ENCODE measurements around the gene MYO1E. TPM values are rescaled to one million over a fixed set of nuclear protein-coding genes. Genes with fewer than 3 reads are reported as not detected.

MYO1E gene
- total RNA-seq, 1 experiment from 2014 or later, result 83.6 TPM

- no peak overlapping the region for H3K4me3 Mint-ChIP-seq
- TF ChIP-seq GRHL2 (CRISPR knock-in tag; IDR thresholded peaks at IDR 0.05; ENCODE audit: insufficient replicate concordance, severe bottlenecking) (no peak), MLX (CRISPR knock-in tag; IDR thresholded peaks at IDR 0.05) (no peak), RORB (CRISPR knock-in tag; IDR thresholded peaks at IDR 0.05) (no peak), NR3C1 (CRISPR knock-in tag; conservative IDR thresholded peaks at IDR 0.05; ENCODE audit: low read depth) (no peak), ATF3 (CRISPR knock-in tag; conservative IDR thresholded peaks at IDR 0.05) (no peak), AR (CRISPR knock-in tag; IDR thresholded peaks at IDR 0.05) (no peak), NFYB (CRISPR knock-in tag; conservative IDR thresholded peaks at IDR 0.05; ENCODE audit: low read depth) (no peak), CTCF (IDR thresholded peaks at IDR 0.05) (no peak), ESRRA (CRISPR knock-in tag; IDR thresholded peaks at IDR 0.05; ENCODE audit: borderline replicate concordance) (no peak), ATF2 (CRISPR knock-in tag; IDR thresholded peaks at IDR 0.05; ENCODE audit: borderline replicate concordance, low read depth) (no peak), ZNF671 (CRISPR knock-in tag; IDR thresholded peaks at IDR 0.05) (no peak), ZNF425 (CRISPR knock-in tag; conservative IDR thresholded peaks at IDR 0.05) (no peak)
- no peak for ATAC-seq
- no peaks in the 10 kb centered on the region for H3K9me3 Mint-ChIP-seq
- POLR2A ChIA-PET, result no interaction called here
- no peaks in the 10 kb centered on the region for H3K27me3 Mint-ChIP-seq (ENCODE audit: low read depth)
- no peak for DNase-seq (ENCODE audit: low spot score)
- CTCF ChIA-PET, result no interaction called here
- H3K27ac Mint-ChIP-seq, result no peak overlapping the region; the same call in 1 of the 2 replicates
- peaks cover 3% of the 10 kb centered on the region for H3K36me3 Mint-ChIP-seq
- peaks cover 25% of the 10 kb centered on the region for H3K4me1 Mint-ChIP-seq
Measured at GRCh38 chr15:59232476-59232875, 140.2 kb downstream of the MYO1E start.

- ChIA-PET POLR2A (no interaction called here), CTCF (no interaction called here)
- no peaks in the 10 kb centered on the region for H3K27me3 Mint-ChIP-seq (ENCODE audit: low read depth)
- no peak overlapping the region for H3K4me3 Mint-ChIP-seq
- DNase-seq (ENCODE audit: low spot score) (no peak), ATAC-seq (no peak)
- no peaks in the 10 kb centered on the region for H3K9me3 Mint-ChIP-seq
- peaks cover 4% of the 10 kb centered on the region for H3K36me3 Mint-ChIP-seq
- no peak overlapping the region for H3K27ac Mint-ChIP-seq
- peaks cover 14% of the 10 kb centered on the region; the same call in 1 of the 2 replicates for H3K4me1 Mint-ChIP-seq
- TF ChIP-seq CREB1 (CRISPR knock-in tag; IDR thresholded peaks at IDR 0.05) (no peak), ARID4B (CRISPR knock-in tag; IDR thresholded peaks at IDR 0.05; ENCODE audit: borderline replicate concordance) (no peak), RELA (CRISPR knock-in tag; IDR thresholded peaks at IDR 0.05; ENCODE audit: borderline replicate concordance) (no peak), ERG (CRISPR knock-in tag; IDR thresholded peaks at IDR 0.05) (no peak), SOX15 (CRISPR knock-in tag; IDR thresholded peaks at IDR 0.05) (no peak), E2F5 (CRISPR knock-in tag; IDR thresholded peaks at IDR 0.05) (no peak)
Measured at GRCh38 chr15:59230531-59231055, 142.1 kb downstream of the MYO1E start.
